Neural progenitor cell (in vitro differentiated cells): ENCODE data around the gene VWA5B1. TPM values are rescaled to one million over a fixed set of nuclear protein-coding genes. Genes with fewer than 3 reads are reported as not detected.

Experiments
- DNase-seq: peaks from one replicate; pipeline ENCODE4 v3.0.0-alpha.2; 2016; ENCODE audit warnings: low spot score
- H2AFZ ChIP-seq: fragments of 200-600 bp; sonication (generic); replicated peaks from 2 replicates; pipeline ENCODE4 v1.6.1; 2016; ENCODE audit warnings: antibody characterized with exemption
- H3F3A ChIP-seq: fragments of 200-600 bp; sonication (generic); 2 replicates; pipeline ENCODE4 v1.6.1; 2016; ENCODE audit warnings: antibody characterized with exemption, low read depth
- H3K27ac ChIP-seq: fragments of 200-600 bp; sonication (generic); 2 replicates; pipeline ENCODE4 v1.5.1; 2016; ENCODE audit warnings: mild to moderate bottlenecking
- H3K27me3 ChIP-seq: fragments of 200-600 bp; sonication (generic); 2 replicates; pipeline ENCODE4 v1.6.1; 2016; ENCODE audit warnings: mild to moderate bottlenecking, moderate library complexity
- H3K36me3 ChIP-seq: fragments of 200-600 bp; sonication (generic); 2 replicates; pipeline ENCODE4 v1.5.1; 2016
- H3K4me1 ChIP-seq: fragments of 200-600 bp; sonication (generic); 2 replicates; pipeline ENCODE4 v1.6.1; 2016; ENCODE audit warnings: mixed run types
- H3K4me2 ChIP-seq: fragments of 200-600 bp; sonication (generic); 2 replicates; pipeline ENCODE4 v1.6.1; 2016
- H3K4me3 ChIP-seq: fragments of 200-600 bp; sonication (generic); 2 replicates; pipeline ENCODE4 v1.5.1; 2016
- H3K79me2 ChIP-seq: fragments of 200-600 bp; sonication (generic); 2 replicates; pipeline ENCODE4 v1.6.1; 2016; ENCODE audit warnings: low read depth
- H3K9ac ChIP-seq: fragments of 200-600 bp; sonication (generic); 2 replicates; pipeline ENCODE4 v1.6.1; 2016
- H3K9me3 ChIP-seq: fragments of 200-600 bp; sonication (generic); 2 replicates; pipeline ENCODE4 v1.5.1; 2016; ENCODE audit warnings: low read depth
- H4K20me1 ChIP-seq: fragments of 200-600 bp; sonication (generic); 2 replicates; pipeline ENCODE4 v1.6.1; 2016; ENCODE audit warnings: low read depth
- H3K27ac Mint-ChIP-seq: 3 replicates; pipeline ENCODE4 v1.8.0; 2021; ENCODE audit warnings: mixed read lengths
- H3K27me3 Mint-ChIP-seq: 2 replicates; pipeline ENCODE4 v1.8.0; 2022; ENCODE audit warnings: low read depth, mild to moderate bottlenecking, inconsistent platforms, moderate library complexity, mixed read lengths; ENCODE audit not compliant: insufficient read depth
- H3K36me3 Mint-ChIP-seq: 3 replicates; pipeline ENCODE4 v1.8.0; 2021; ENCODE audit warnings: mixed read lengths
- H3K4me1 Mint-ChIP-seq: 3 replicates; pipeline ENCODE4 v1.8.0; 2021; ENCODE audit warnings: mixed read lengths
- H3K4me3 Mint-ChIP-seq: 3 replicates; pipeline ENCODE4 v1.8.0; 2021; ENCODE audit warnings: mild to moderate bottlenecking, moderate library complexity, mixed read lengths
- H3K9me3 Mint-ChIP-seq: 3 replicates; pipeline ENCODE4 v1.8.0; 2020; ENCODE audit warnings: mixed read lengths
- CTCF ChIP-seq: fragments of 200-600 bp; sonication (generic); IDR thresholded peaks from 2 replicates; pipeline ENCODE4 v1.5.1; 2017; ENCODE audit warnings: antibody characterized with exemption, mild to moderate bottlenecking
- EZH2 ChIP-seq: fragments of 200-600 bp; sonication (generic); IDR thresholded peaks from 2 replicates; pipeline ENCODE4 v1.6.1; 2017; ENCODE audit warnings: antibody characterized with exemption, mild to moderate bottlenecking, moderate library complexity
- EZH2phosphoT487 ChIP-seq: fragments of 200-600 bp; sonication (generic); IDR thresholded peaks from 2 replicates; pipeline ENCODE4 v1.6.1; 2017; ENCODE audit warnings: antibody characterized with exemption
- total RNA-seq: library from RNA; depleted of rRNA; stranded (reverse); fragments of >200 nt; gene quantifications from 2 replicates; pipeline ENCODE4 v1.2.3, GENCODE V29; 2015; ENCODE audit warnings: low replicate concordance

Gene VWA5B1
- total RNA-seq, 1 donor from 2014 or later = not detected

GRCh38 chr1:20339811-20340457 is 49.3 kb downstream of the VWA5B1 start:
- no peak overlapping the region for H3K4me3 Mint-ChIP-seq
- peaks cover 3% of the 10 kb centered on the region for H3K9me3 Mint-ChIP-seq
- TF ChIP-seq CTCF (no peak), EZH2 (no peak)
- DNase-seq = peak; percentile 82
- H3K27me3 Mint-ChIP-seq = peaks cover 7% of the 10 kb centered on the region
- Histone ChIP-seq H3K9ac (no peak overlapping the region), H3K9me3 (no peaks in the 10 kb centered on the region), H3K4me1 (peaks cover 20% of the 10 kb centered on the region), H3F3A (peaks cover 14% of the 10 kb centered on the region), H3K27ac (no peak overlapping the region), H3K79me2 (no peaks in the 10 kb centered on the region), H2AFZ (no peak overlapping the region), H3K27me3 (peaks cover 47% of the 10 kb centered on the region), H3K36me3 (no peaks in the 10 kb centered on the region), H3K4me3 (no peak overlapping the region), H4K20me1 (no peaks in the 10 kb centered on the region), H3K4me2 (no peak overlapping the region)
- H3K27ac Mint-ChIP-seq = no peak overlapping the region
- peaks cover 25% of the 10 kb centered on the region for H3K4me1 Mint-ChIP-seq
- no peaks in the 10 kb centered on the region for H3K36me3 Mint-ChIP-seq

DNA sequence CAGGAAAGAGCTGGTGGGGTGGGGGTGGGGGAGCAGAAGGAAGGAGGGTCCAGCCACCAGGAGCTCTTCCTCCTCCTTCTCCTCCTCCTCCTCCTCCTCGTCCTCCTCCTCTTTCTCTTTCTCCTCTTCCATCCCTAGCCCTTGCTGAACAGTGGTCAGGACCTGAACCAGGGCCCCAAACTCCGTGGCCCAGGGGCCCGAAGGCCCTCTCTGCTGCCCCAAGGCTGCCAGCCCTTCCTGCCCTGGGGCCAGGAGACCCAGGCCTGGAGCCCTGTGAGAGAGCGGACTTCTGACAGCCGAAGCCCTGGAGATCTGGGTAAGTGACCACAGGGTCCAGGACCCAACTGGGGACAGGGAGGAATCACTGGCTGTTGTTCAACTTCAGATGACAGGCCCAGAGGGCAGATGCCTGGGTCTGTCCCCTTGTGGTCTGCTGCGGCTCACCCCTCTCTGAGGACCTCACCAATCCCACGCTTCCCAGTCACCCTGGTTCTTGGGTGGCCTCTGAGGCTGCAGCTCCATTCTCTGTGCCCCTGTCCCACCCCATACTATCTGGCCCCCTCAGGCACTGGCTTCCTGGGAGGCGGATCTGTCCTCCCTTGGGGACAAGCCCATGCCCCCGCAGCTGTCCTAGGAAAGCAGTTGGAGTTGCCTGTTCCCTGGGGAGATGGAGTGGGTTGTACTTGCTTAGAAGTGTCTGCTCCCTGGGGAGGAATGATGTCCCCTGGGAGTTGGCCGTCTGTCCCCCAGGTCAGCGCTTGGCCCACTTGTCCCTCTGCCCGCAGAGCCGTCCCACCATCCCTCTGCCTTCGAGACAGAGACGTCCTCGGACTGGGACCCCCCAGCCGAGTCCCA is 51.8 kb downstream of the VWA5B1 start:
- TF ChIP-seq CTCF (no peak), EZH2 (no peak), EZH2phosphoT487 (no peak)
- no peak overlapping the region for H3K27ac ChIP-seq
- H3K9ac ChIP-seq = no peak overlapping the region
- H3K27ac Mint-ChIP-seq = no peak overlapping the region
- H3K36me3 Mint-ChIP-seq = peaks cover 2% of the 10 kb centered on the region
- no peaks in the 10 kb centered on the region for H3K79me2 ChIP-seq
- peak overlapping the region; percentile 92 for H2AFZ ChIP-seq
- H3K27me3 Mint-ChIP-seq = peaks cover 7% of the 10 kb centered on the region
- H3K9me3 Mint-ChIP-seq = peaks cover 10% of the 10 kb centered on the region
- peaks cover 31% of the 10 kb centered on the region for H3K27me3 ChIP-seq
- no peaks in the 10 kb centered on the region for H3K9me3 ChIP-seq
- no peaks in the 10 kb centered on the region for H3K36me3 ChIP-seq
- no peaks in the 10 kb centered on the region for H4K20me1 ChIP-seq
- H3K4me1 Mint-ChIP-seq = peaks cover 20% of the 10 kb centered on the region
- peak overlapping the region; percentile 40 for H3K4me3 ChIP-seq
- peak overlapping the region; percentile 81 for H3K4me2 ChIP-seq
- H3F3A ChIP-seq = peaks cover 14% of the 10 kb centered on the region
- no peak for DNase-seq
- H3K4me1 ChIP-seq = peaks cover 11% of the 10 kb centered on the region
- H3K4me3 Mint-ChIP-seq = no peak overlapping the region

DNA sequence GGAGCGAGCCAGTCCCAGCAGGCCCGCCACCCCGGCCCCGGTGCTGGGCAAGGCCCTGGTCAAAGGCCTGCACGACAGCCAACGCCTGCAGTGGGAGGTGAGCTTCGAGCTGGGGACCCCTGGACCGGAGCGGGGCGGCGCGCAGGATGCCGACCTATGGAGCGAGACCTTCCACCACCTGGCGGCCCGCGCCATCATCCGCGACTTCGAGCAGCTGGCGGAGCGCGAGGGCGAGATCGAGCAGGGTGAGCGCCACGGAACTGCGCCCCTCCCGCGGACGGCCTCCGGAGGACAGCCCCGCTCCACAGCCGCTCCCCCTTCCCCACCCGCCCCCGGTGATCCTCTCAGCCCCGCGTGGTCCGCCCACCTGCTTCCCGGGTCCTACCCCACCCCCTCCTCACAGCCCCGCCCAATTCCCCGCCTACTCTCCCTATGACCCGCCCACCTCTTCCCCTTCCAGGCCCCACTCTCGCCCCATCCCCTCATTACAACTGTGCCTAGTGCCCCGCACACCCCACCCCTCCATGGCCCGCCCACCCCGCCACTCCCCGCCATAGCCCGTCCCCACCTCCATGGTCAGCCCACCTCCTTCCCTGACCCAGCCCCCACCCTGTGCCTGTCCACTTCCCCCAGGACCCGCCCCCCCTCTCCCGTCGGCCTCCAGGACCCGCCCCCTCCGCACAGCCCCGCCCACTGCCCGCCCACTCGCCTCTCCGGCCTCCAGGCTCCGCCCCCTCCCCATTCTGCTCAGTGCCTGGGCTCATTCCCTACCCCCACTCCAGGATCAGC is 52.7 kb downstream of the VWA5B1 start:
- H3K27me3 Mint-ChIP-seq = peaks cover 7% of the 10 kb centered on the region
- Histone ChIP-seq H3K27me3 (peaks cover 31% of the 10 kb centered on the region), H3K36me3 (no peaks in the 10 kb centered on the region), H3K9ac (no peak overlapping the region), H3F3A (peaks cover 14% of the 10 kb centered on the region), H3K4me2 (peak overlapping the region; percentile 81), H3K4me3 (peak overlapping the region; percentile 42), H4K20me1 (no peaks in the 10 kb centered on the region), H3K4me1 (peaks cover 7% of the 10 kb centered on the region), H3K79me2 (no peaks in the 10 kb centered on the region), H3K9me3 (no peaks in the 10 kb centered on the region), H2AFZ (peak overlapping the region; percentile 96), H3K27ac (no peak overlapping the region)
- peaks cover 16% of the 10 kb centered on the region for H3K4me1 Mint-ChIP-seq
- H3K27ac Mint-ChIP-seq = no peak overlapping the region
- TF ChIP-seq CTCF (no peak), EZH2phosphoT487 (no peak), EZH2 (no peak)
- DNase-seq = peak; percentile 89
- peaks cover 10% of the 10 kb centered on the region for H3K9me3 Mint-ChIP-seq
- H3K36me3 Mint-ChIP-seq = peaks cover 2% of the 10 kb centered on the region
- peak overlapping the region; percentile 66 for H3K4me3 Mint-ChIP-seq
